ENCODE results near the gene HORMAD2.
A peak's percentile ranks its signal among the peaks of the same experiment; 100 is the strongest.

The HORMAD2 gene

GRCh38 chr22:30079952-30080533 is at the start of gene HORMAD2:
HORMAD2 (plus strand) TSS chr22:30080464; CDS start chr22:30093953, 13,489 bp downstream.
- DNase-seq, result no peak

GRCh38 chr22:30031328-30031727 is 48.9 kb upstream of the HORMAD2 start:
- no peak for DNase-seq

- no peak for DNase-seq
Observed at GRCh38 chr22:30031764-30032455, 48.4 kb upstream of the HORMAD2 start.

- no peak for DNase-seq
Observed at GRCh38 chr22:30033137-30033536, 47.1 kb upstream of the HORMAD2 start.

- no peak for DNase-seq
Observed at GRCh38 chr22:30033901-30034300, 46.4 kb upstream of the HORMAD2 start.

- no peak for DNase-seq
Observed at GRCh38 chr22:30036656-30037055, 43.6 kb upstream of the HORMAD2 start.

- peak; percentile 29 for DNase-seq
Observed at GRCh38 chr22:30038219-30038618, 42.0 kb upstream of the HORMAD2 start.

DNA sequence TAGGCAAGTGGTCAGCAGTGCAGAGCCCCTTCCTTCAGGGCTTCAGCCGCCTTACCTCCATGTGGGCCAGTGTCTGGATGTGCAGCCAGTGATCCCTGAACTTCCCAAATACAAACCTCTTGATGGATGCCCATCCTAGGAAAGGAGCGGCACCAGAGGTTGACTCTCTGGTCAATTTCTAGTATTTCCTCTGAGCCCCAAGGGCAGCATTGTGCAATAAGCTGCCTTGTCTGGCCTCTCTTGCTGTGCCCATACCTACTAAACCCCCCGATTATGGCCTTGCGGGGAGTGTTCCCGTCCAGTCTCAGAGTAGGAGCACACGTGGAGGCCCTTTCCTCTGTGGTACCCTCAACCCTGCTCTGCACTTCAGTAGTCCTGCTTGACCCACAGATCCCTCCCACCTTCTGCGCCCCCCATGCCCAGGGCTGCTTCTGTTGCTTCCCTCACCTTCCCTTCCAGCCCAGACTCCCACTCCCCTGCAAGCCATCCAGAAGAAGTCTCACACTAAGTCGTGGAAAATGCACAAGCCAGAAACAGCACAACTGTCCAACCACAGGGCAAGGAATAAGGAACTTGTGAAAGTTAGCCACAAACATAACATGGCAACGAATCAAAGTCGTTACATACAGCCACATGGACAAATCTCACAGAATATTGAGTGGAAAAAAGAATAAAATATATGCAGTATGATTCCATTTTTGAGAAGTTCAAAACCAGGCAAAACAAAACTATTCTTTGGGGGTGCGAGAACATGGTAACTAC is 39.6 kb upstream of the HORMAD2 start:
- DNase-seq, result peak; percentile 29

DNA sequence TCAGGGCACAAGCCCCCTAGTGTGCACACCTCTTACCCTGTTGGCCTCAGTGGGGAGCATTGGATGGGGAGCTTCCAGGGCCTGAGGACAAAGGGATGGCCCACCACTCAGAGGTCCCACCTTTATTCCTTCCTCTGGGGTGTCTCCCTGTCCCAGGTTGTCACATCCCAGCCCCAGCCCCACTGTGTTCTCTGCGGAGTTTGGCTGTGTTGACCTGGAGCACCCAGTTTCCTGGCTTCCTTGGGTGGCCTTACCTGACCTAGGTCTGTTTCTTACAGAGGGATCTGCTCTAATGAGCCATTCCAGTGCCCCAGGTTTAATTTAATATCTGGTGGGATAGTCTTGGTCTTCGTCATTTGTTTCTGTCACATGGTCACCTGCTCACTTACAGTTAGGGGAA is 38.8 kb upstream of the HORMAD2 start:
- DNase-seq, result peak; percentile 41

GRCh38 chr22:30041881-30042280 is 38.4 kb upstream of the HORMAD2 start:
- peak; percentile 8 for DNase-seq

- DNase-seq, result no peak
Observed at GRCh38 chr22:30043161-30043560, 37.1 kb upstream of the HORMAD2 start.

- peak; percentile 40 for DNase-seq
Observed at GRCh38 chr22:30044369-30044768, 35.9 kb upstream of the HORMAD2 start.

GRCh38 chr22:30044881-30045493 is 35.3 kb upstream of the HORMAD2 start:
- peak; percentile 20 for DNase-seq

DNA sequence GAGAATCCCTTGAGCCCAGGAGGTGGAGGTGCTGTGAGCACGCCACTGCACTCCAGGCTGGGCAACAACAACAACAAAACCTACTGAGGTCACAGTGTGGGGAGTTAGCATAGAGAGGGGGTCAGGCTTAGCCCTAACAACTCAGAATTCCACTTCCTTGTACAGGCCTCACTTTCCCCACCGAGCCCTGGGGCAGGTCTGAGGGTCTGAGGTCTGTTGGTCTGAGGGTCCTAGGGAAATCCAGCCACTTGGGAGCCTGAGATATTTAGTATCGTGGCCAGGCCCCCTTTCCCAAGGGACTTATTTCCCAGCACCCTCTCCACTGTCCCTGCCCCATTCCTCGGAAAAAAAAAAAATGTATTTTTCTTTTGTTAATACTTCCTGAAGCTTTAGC is 34.8 kb upstream of the HORMAD2 start:
- DNase-seq, result peak; percentile 20

- peak; percentile 33 for DNase-seq
Observed at GRCh38 chr22:30045901-30046715, 34.2 kb upstream of the HORMAD2 start.

DNA sequence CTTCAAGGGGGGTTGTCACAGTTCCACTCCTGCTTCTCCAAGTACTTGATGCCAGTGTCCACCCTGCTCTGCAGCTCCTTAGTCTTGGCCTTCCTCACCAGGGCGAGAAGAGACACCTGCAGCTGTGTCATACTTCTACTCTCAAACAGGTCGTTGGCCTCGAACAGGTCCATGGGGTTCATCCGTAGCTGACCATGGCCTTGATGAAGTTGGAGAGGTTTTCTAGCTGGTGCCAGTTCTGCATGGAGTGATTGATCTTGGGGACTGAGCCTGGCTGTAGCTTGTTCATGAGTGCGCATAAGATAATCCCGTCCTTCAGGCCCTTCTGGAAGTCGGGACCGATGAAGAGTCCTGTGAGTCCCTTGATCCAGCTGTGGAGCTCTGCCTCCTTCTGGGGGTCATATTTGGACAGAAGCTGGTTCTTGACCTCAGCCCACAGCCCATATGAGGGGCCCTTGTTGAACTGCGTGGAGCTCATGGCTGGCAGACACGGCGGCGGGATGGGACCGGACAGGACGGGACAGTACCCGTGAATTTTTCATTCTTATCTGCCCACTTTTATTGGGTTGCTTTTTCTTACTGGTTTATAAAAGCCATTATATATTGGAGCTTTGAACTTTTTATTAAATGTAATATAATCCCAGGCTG is 33.4 kb upstream of the HORMAD2 start:
- DNase-seq, result peak; percentile 32

DNA sequence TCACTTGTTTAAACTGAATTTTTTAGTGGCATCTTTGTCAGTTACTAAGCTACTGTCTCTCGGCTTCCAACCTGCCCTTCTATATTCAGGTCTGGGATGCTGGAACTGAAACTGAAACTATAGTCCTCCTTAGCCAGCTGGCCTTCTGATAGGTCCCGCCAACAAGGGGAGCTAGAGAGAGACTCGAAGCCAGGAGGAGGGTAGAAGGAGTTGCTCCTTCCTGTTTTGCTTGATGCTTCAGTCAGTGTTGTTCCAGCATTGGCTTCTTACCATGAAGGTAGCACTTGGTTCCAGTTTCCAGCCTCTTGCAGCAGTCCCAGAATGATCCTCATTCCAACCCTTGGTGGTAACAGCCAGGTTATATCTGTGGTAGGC is 32.9 kb upstream of the HORMAD2 start:
- peak; percentile 22 for DNase-seq

GRCh38 chr22:30048681-30049080 is 31.6 kb upstream of the HORMAD2 start:
- DNase-seq, result no peak

DNA sequence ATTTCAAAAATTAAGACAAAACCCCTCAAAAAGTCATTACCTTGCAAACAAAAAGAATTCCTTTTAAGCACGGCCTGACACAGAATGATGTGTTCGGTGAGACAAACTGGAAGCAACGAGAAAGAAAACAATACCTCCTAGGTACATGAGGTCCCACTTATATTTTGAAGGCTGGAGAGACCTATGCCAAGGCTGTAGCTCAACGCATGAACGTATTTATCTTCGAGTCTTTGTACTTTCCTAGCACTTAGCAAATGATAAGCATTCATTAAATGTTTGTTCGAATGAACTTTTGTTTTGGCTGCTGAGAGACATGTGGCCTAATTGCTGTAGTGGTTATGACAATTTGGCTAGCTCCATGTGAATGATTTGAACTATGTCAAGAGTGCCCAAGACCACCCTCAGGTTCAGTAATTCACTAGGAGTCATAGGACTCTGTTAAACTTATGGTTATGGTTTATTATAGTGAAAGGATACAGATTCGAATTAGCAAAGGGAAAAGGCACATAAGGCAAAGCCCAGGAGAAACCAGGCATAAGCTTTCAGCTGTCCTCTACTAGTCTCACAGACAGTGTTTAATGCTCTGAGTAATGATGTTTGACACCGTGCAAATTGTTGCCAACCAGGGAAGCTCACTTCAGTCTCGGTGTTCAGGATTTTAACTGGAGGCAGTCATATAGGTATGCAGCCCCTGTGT is 26.0 kb upstream of the HORMAD2 start:
- no peak for DNase-seq

DNA sequence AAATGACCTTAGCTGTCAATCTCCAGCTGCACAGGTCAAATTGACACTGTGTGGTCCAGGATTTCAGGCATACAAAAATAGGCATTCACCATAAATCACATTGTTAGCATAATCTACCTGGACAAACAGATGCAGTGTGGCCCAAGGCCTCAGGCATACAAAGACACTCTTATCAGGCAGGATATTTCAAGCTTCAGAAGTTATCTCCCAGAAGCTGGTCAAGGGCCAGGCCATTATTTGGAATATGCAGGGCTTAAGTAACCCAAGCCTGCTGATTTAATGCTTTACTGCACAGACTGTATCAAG is 25.5 kb upstream of the HORMAD2 start:
- no peak for DNase-seq

DNA sequence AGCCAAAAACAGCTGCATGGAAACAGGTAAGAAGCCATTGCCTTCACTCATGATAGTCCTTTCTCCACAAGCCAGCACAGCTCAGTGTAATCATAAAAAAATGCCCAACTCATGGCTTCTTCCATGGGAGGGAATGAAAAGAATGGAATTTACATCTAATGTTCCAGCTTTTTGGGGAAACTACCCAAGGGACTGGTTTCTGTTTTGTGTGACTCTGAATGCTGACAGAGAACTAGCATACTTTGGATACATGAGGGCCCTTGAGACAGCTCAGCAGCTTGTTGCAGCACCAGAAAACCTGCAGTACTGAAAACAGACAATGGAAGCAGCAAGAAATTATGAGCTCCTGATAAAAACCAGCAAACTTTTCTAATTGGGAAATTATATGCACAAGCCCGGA is 24.2 kb upstream of the HORMAD2 start:
- DNase-seq, result no peak

GRCh38 chr22:30057375-30057774 is 22.9 kb upstream of the HORMAD2 start:
- no peak for DNase-seq

Data from activated CD8-positive, alpha-beta memory T cell treated with anti-CD3 and anti-CD28 coated beads, Interleukin-2, amount 50 U/mL, for 48 hours (primary cell).